Testis (tissue), 2 donors: ENCODE measurements around the gene L3MBTL4.
"Not testable (repeated sequence)": the region's sequence is repeated elsewhere in the genome, so short reads cannot be mapped to it uniquely, and the experiment has no call there.

Source experiments
- CTCF ChIP-seq, 3 experiments: fragments of 450-650 bp in 2 of 3; fragments of 200-600 bp in 1 of 3; sonication (generic) in 1 of 3; IDR thresholded peaks; one replicate each; pipeline ENCODE4 v1.5.1; 2016 to 2019; ENCODE audit warnings: antibody characterized with exemption in 3 of 3, mild to moderate bottlenecking in 2 of 3, moderate library complexity in 1 of 3
- POLR2A ChIP-seq: fragments of 450-650 bp; IDR thresholded peaks from one replicate; pipeline ENCODE4 v1.6.1; 2017; ENCODE audit warnings: antibody characterized with exemption, mild to moderate bottlenecking, moderate library complexity

GRCh38 chr18:6185782-6186181 is 228.9 kb downstream of the L3MBTL4 start:
- TF ChIP-seq POLR2A; CTCF (IDR thresholded peaks at IDR 0.05): not testable (repeated sequence)
